Tibial nerve (tissue), 4 donors: ENCODE results near the gene HECW1. TPM values are rescaled to one million over a fixed set of nuclear protein-coding genes. Genes with fewer than 3 reads are reported as not detected.

ENCODE experiments used
- small RNA-seq: library from RNA; depleted of rRNA; stranded (forward); fragments of <200 nt; gene quantifications from one replicate; pipeline ENCODE3, GENCODE V24; 2016
- total RNA-seq, 4 donors: library from RNA; depleted of rRNA; stranded (reverse); fragments of >200 nt; gene quantifications; one replicate each; pipeline ENCODE4 v1.1.0, GENCODE V29; 2016

The HECW1 gene
- total RNA-seq, 4 donors from 2014 or later: 3.6 to 10.9 (median 6.5) TPM

Small RNA genes within 50 kb of the gene (small RNA-seq; reads per million reads assigned to genes)
- gene MIR3943: not detected
- gene RF00019: not detected
- not detected for gene RNU6-575P
- gene RNU7-35P: not detected

Other genes starting within 250 kb of the HECW1 start
- 10 to 100 TPM; 12.8 to 28.2 (median 14.6) TPM for gene C7orf25, start 200.6 kb upstream of the HECW1 start, total RNA-seq
- 10 to 100 TPM; 26.3 to 86.7 (median 48.7) TPM for gene PSMA2, start 180.5 kb upstream of the HECW1 start, total RNA-seq
- gene MRPL32, start 180.3 kb upstream of the HECW1 start, total RNA-seq: 10 to 100 TPM; 30.2 to 58.8 (median 34.5) TPM